Measurements from ENCODE around the gene TGFBR2. TPM values are rescaled to one million over a fixed set of nuclear protein-coding genes. Genes with fewer than 3 reads are reported as not detected.
A peak's percentile ranks its signal among the peaks of the same experiment; 100 is the strongest.

TGFBR2 gene
- polyA plus RNA-seq, 1 experiment, result 61.0 TPM

DNA sequence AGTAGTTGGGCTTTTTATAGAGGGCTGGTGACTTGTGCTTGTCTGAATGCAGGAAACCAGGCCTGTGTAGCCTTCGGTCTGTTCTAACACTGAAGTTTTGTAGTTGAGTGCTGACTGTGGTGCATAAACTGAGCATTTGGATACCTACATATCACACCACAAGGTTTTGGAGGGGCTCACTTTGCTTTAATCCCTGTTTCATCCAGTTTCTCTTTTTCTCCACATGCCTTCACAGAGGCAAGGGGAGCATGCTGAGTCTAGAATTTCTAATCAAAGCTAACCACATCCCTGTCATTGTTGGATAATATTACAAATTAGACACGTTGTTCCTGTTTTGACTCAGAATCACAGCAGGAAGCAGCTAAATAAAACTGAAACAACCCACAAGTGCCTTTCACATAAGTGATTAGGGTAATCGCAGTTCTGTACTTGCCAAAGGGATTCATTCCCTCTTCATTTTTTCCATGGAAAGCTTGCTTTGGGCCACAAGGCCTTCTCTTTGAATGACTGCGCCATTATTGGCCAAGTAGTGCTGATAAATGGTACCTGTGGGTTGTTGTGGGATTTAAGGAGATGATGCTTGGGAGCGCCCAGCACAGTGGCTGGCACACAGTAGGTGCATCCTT lies 48.9 kb downstream of the TGFBR2 start:
- CTCF ChIA-PET, result interaction anchor here (0.6 to 1.1 kb wide), 3 partner anchors 13 to 463 kb away, joined by 3 read pairs; no protein-coding TSS in a partner anchor
- DNase-seq (ENCODE audit: low read depth), result no peak
- no peak overlapping the region for H3K4me3 ChIP-seq (ENCODE audit: low read depth, low read length)

DNA sequence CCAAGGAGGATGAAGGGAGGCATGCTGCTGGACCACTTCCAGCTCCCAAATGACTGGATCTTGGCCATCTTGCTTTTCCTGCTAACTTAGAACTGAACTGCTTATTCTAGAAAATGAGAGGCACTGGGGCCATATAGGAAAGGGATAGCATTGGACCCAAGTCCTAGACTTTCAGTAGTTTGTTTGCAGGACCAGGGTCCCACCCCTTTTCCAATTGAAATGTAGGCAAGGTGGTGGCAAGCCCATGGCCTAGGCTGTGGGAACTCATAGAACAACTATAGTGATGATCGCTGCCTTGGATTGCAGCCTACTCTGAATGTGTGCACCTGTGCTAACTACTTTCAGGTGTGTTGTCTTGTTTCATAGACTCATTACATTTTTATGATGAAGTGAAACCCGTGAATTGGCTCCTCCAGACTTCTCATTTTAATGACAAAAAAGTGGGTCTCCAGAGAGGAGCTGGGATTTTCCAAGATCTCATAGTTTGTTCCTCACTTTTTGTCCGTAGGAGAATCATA lies 50.3 kb downstream of the TGFBR2 start:
- Histone ChIP-seq H3K27me3 (ENCODE audit: control insufficient read depth, insufficient read depth, low read length) (no peaks in the 10 kb centered on the region), H3K4me3 (ENCODE audit: low read depth, low read length) (no peak overlapping the region), H3K36me3 (ENCODE audit: control insufficient read depth, insufficient read depth, low read length) (peaks cover 6% of the 10 kb centered on the region)
- CTCF ChIA-PET, result no interaction called here
- TF ChIP-seq, protein P1, sequence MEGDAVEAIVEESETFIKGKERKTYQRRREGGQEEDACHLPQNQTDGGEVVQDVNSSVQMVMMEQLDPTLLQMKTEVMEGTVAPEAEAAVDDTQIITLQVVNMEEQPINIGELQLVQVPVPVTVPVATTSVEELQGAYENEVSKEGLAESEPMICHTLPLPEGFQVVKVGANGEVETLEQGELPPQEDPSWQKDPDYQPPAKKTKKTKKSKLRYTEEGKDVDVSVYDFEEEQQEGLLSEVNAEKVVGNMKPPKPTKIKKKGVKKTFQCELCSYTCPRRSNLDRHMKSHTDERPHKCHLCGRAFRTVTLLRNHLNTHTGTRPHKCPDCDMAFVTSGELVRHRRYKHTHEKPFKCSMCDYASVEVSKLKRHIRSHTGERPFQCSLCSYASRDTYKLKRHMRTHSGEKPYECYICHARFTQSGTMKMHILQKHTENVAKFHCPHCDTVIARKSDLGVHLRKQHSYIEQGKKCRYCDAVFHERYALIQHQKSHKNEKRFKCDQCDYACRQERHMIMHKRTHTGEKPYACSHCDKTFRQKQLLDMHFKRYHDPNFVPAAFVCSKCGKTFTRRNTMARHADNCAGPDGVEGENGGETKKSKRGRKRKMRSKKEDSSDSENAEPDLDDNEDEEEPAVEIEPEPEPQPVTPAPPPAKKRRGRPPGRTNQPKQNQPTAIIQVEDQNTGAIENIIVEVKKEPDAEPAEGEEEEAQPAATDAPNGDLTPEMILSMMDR (IDR thresholded peaks at IDR 0.05; ENCODE audit: insufficient read depth, low read depth, low read length), result no peak
- POLR2A ChIA-PET, result no interaction called here
- no peak for DNase-seq (ENCODE audit: low read depth)

More for the DNA sequence above, 48.9 kb downstream of the TGFBR2 start:
- H3K27me3 ChIP-seq (ENCODE audit: control insufficient read depth, insufficient read depth, low read length), result no peaks in the 10 kb centered on the region
- TF ChIP-seq, protein P1 (IDR thresholded peaks at IDR 0.05; ENCODE audit: insufficient read depth, low read depth, low read length), result no peak
- POLR2A ChIA-PET, result no interaction called here
- peaks cover 6% of the 10 kb centered on the region for H3K36me3 ChIP-seq (ENCODE audit: control insufficient read depth, insufficient read depth, low read length)

DNA sequence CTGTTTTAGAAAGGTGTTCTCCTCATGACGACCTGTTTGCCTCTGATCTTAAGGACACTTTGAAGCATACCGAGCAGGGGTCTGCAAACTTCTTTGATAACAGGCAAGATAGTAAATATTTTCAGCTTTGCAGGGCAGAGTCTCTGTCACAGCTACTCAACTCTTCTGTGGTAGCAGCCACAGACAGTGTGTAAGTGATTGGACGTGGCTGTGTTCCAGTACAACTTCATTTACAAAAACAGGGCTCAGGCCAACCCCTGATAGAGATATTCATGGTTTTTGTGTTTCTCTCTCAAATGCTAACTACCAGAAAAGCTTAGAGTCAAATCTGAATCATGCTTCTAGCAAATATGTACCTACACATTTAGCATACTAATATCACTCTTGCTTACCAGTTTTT lies 51.5 kb downstream of the TGFBR2 start:
- no peak for DNase-seq (ENCODE audit: low read depth)
- TF ChIP-seq, protein P1 (IDR thresholded peaks at IDR 0.05; ENCODE audit: insufficient read depth, low read depth, low read length), result no peak
- H3K4me3 ChIP-seq (ENCODE audit: low read depth, low read length), result no peak overlapping the region
- CTCF ChIA-PET, result interaction anchor here (0.6 to 2.3 kb wide), 6 partner anchors 31 to 615 kb away, joined by 3 to 9 read pairs (median 5); partner anchors contain the start of gene TGFBR2
- POLR2A ChIA-PET, result interaction anchor here (1.1 kb wide), 1 partner anchor 460 kb away, joined by 4 read pairs; no protein-coding TSS in a partner anchor
- H3K36me3 ChIP-seq (ENCODE audit: control insufficient read depth, insufficient read depth, low read length), result peaks cover 5% of the 10 kb centered on the region
- H3K27me3 ChIP-seq (ENCODE audit: control insufficient read depth, insufficient read depth, low read length), result no peaks in the 10 kb centered on the region

DNA sequence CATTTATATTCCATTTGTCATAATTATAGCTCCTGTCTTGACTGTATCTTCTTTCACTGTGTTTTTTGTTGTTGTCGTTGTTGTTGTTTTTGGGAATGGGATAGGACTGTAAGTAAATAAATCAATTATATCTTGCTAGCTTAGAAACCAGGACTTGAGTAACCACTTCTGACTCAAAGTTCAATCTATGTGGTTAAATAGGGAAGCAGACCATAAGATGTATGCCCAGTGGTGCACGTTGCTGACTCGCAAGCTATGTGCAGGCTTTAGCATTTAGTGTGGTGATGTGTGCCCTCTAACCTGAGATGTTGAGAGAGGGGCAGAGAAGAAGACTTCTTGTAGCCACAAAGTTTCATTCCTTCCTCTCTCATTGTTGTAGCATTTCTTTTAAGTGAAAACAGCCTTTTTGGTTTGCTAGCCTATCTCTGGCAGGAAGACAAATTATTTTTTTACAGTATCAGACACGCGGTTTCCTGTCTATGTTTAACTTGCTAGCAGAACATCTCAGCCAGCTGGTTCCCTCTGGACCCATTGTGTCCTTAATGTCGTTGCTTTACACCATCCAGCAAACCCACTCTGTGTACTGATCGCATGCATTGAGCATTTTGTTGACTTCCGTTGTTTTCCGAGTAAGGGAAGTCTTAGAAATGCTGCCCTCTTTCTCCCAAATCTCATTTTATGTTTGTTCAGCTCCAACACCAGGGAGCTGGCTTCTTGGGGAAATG lies 52.1 kb downstream of the TGFBR2 start:
- POLR2A ChIA-PET, result interaction anchor here (1.1 kb wide), 1 partner anchor 460 kb away, joined by 4 read pairs; no protein-coding TSS in a partner anchor
- H3K36me3 ChIP-seq (ENCODE audit: control insufficient read depth, insufficient read depth, low read length), result peaks cover 5% of the 10 kb centered on the region
- CTCF ChIA-PET, result interaction anchor here (0.6 to 2.3 kb wide), 8 partner anchors 31 to 616 kb away, joined by 3 to 9 read pairs (median 4); partner anchors contain the start of gene TGFBR2
- peak; percentile 44 for DNase-seq (ENCODE audit: low read depth)
- TF ChIP-seq, protein P1 (IDR thresholded peaks at IDR 0.05; ENCODE audit: insufficient read depth, low read depth, low read length), result 0 out of 2 replicates have a peak, but pooled peaks have one; percentile 12
- H3K4me3 ChIP-seq (ENCODE audit: low read depth, low read length), result no peak overlapping the region
- no peaks in the 10 kb centered on the region for H3K27me3 ChIP-seq (ENCODE audit: control insufficient read depth, insufficient read depth, low read length)

All from BJ (cell line).